ENCODE data around the gene PPP1R15B. TPM values are rescaled to one million over a fixed set of nuclear protein-coding genes. Genes with fewer than 3 reads are reported as not detected.

PPP1R15B gene
- total RNA-seq, 1 experiment from 2014 or later = 69.3 TPM

- ATAC-seq (no peak), DNase-seq (ENCODE audit: low read depth, low spot score) (no peak)
- ChIA-PET POLR2A (interaction anchor here (0.6 kb wide), 1 partner anchor 11 kb away, joined by 3 read pairs; no protein-coding TSS in a partner anchor), CTCF (interaction anchor here (2.7 kb wide), 1 partner anchor 12 kb away, joined by 25 read pairs; no protein-coding TSS in a partner anchor), RAD21 (ENCODE audit: low non-redundant PET in 1 of 2, low total read pairs in 2 of 2, uncharacterized antibody in 2 of 2, unreplicated experiment in 2 of 2) (no interaction called here)
- Histone ChIP-seq H3K27ac (ENCODE audit: low read depth, low read length) (peak overlapping the region; percentile 93), H3K9me3 (ENCODE audit: control insufficient read depth in 1 of 2, insufficient read depth in 1 of 2, low read depth in 1 of 2, low read length in 2 of 2) (no peaks in the 10 kb centered on the region), H4K20me1 (ENCODE audit: insufficient read depth) (peaks cover 26% of the 10 kb centered on the region), H3K27me3 (ENCODE audit: insufficient read depth, low read length) (no peaks in the 10 kb centered on the region), H3K9ac (ENCODE audit: low read length) (peak overlapping the region; percentile 96), H3K79me2 (ENCODE audit: insufficient read depth, low read length) (peaks cover 65% of the 10 kb centered on the region), H2AFZ (ENCODE audit: low read depth, low read length, poor library complexity, severe bottlenecking) (no peak overlapping the region), H3K36me3 (ENCODE audit: control insufficient read depth in 1 of 2, insufficient read depth in 2 of 2, low read length in 2 of 2) (peaks cover 22 to 24% of the 10 kb centered on the region in 2 experiments), H3K4me1 (ENCODE audit: control insufficient read depth in 1 of 2, insufficient read depth in 2 of 2, low read length in 2 of 2) (peaks cover 25 to 36% of the 10 kb centered on the region in 2 experiments), H3K4me3 (replicated peaks in 1 of 2; ENCODE audit: low read depth in 1 of 2, low read length in 2 of 2) (peak overlapping the region; percentile 74 to 95), H3K9me2 (ENCODE audit: insufficient read depth) (no peaks in the 10 kb centered on the region), H3K4me2 (ENCODE audit: low read length) (peak overlapping the region; percentile 82)
- intact Hi-C loops (cut with micrococcal nuclease) = no loop called here
- TF ChIP-seq FOSL1 (IDR thresholded peaks at IDR 0.05; ENCODE audit: low read depth) (no peak), TCF7L2 (IDR thresholded peaks at IDR 0.05; ENCODE audit: borderline replicate concordance, extremely low read depth, insufficient read depth, insufficient read length) (no peak), YY1 (IDR thresholded peaks at IDR 0.05; ENCODE audit: extremely low read depth, insufficient replicate concordance, low read depth, low read length) (no peak), CTCF (IDR thresholded peaks at IDR 0.05 in 2 of 3, conservative IDR thresholded peaks at IDR 0.05 in 1 of 3; ENCODE audit: borderline replicate concordance in 1 of 3, insufficient read depth in 1 of 3, low read depth in 2 of 3, low read length in 2 of 3) (no peak), ELF1 (IDR thresholded peaks at IDR 0.05; ENCODE audit: borderline replicate concordance, low read depth) (no peak)
- BruUV-seq (replicated peaks) = no TSS peak
These were observed 1.6 kb downstream of the PPP1R15B start for GRCh38 chr1:204409836-204410687.

Data from HCT116 (cell line).